Measurements from ENCODE around the gene ADAD2. TPM values are rescaled to one million over a fixed set of nuclear protein-coding genes. Genes with fewer than 3 reads are reported as not detected.
"Not testable (repeated sequence)": the region's sequence is repeated elsewhere in the genome, so short reads cannot be mapped to it uniquely, and the experiment has no call there.

The ADAD2 gene
- total RNA-seq, 1 experiment from 2014 or later, result not detected

- Histone ChIP-seq H3K27ac (no peak overlapping the region), H3K9me3 (replicated peaks) (no peaks in the 10 kb centered on the region), H3K4me3 (no peak overlapping the region), H3K4me1 (replicated peaks) (no peaks in the 10 kb centered on the region), H3K27me3 (replicated peaks) (no peaks in the 10 kb centered on the region), H3K36me3 (no peaks in the 10 kb centered on the region)
- no peak for DNase-seq (ENCODE audit: low read depth in 1 of 2, low spot score in 2 of 2)
Observed at GRCh38 chr16:84212154-84212553, 21.2 kb downstream of the ADAD2 start.

DNA sequence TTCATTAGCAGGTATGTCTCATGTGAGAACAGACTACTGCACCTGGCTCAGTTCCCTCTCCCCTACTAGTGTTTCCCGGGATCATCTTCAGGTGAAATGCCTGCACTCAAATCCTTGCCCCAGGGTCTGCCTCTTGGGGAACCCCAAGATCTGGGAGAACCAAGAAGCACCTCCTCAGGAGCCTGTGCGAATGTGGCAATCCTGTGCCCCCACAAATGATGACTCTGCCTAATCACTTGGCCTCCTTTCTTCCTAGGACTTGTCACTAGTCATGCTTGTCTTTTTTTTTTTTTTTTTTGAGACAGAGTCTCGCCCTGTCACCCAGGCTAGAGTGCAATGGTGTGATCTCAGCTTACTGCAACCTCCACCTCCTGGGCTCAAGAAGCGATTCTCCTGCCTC, 21.7 kb downstream of the ADAD2 start:
- no peak for DNase-seq (ENCODE audit: low read depth in 1 of 2, low spot score in 2 of 2)
- Histone ChIP-seq H3K4me1 (replicated peaks) (no peaks in the 10 kb centered on the region), H3K27ac (no peak overlapping the region), H3K9me3 (replicated peaks) (no peaks in the 10 kb centered on the region), H3K36me3 (no peaks in the 10 kb centered on the region), H3K27me3 (replicated peaks) (no peaks in the 10 kb centered on the region), H3K4me3 (no peak overlapping the region)

GRCh38 chr16:84214451-84215066, 23.6 kb downstream of the ADAD2 start:
- no peaks in the 10 kb centered on the region for H3K4me1 ChIP-seq (replicated peaks)
- H3K27me3 ChIP-seq (replicated peaks), result no peaks in the 10 kb centered on the region
- DNase-seq (ENCODE audit: low read depth in 1 of 2, low spot score in 2 of 2), result no peak
- no peaks in the 10 kb centered on the region for H3K9me3 ChIP-seq (replicated peaks)
- H3K4me3 ChIP-seq, result no peak overlapping the region
- no peak overlapping the region for H3K27ac ChIP-seq
- no peaks in the 10 kb centered on the region for H3K36me3 ChIP-seq

- Histone ChIP-seq H3K27me3 (replicated peaks) (no peaks in the 10 kb centered on the region), H3K9me3 (replicated peaks) (no peaks in the 10 kb centered on the region), H3K27ac (no peak overlapping the region), H3K36me3 (no peaks in the 10 kb centered on the region), H3K4me3 (no peak overlapping the region), H3K4me1 (replicated peaks) (no peaks in the 10 kb centered on the region)
- DNase-seq (ENCODE audit: low read depth in 1 of 2, low spot score in 2 of 2), result no peak
Observed at GRCh38 chr16:84215531-84215930, 24.6 kb downstream of the ADAD2 start.

GRCh38 chr16:84216144-84216543, 25.2 kb downstream of the ADAD2 start:
- not testable (repeated sequence) for H3K36me3 ChIP-seq; H3K27ac ChIP-seq; DNase-seq (ENCODE audit: low read depth in 1 of 2, low spot score in 2 of 2); H3K9me3 ChIP-seq (replicated peaks); H3K27me3 ChIP-seq (replicated peaks); H3K4me1 ChIP-seq (replicated peaks); H3K4me3 ChIP-seq

DNA sequence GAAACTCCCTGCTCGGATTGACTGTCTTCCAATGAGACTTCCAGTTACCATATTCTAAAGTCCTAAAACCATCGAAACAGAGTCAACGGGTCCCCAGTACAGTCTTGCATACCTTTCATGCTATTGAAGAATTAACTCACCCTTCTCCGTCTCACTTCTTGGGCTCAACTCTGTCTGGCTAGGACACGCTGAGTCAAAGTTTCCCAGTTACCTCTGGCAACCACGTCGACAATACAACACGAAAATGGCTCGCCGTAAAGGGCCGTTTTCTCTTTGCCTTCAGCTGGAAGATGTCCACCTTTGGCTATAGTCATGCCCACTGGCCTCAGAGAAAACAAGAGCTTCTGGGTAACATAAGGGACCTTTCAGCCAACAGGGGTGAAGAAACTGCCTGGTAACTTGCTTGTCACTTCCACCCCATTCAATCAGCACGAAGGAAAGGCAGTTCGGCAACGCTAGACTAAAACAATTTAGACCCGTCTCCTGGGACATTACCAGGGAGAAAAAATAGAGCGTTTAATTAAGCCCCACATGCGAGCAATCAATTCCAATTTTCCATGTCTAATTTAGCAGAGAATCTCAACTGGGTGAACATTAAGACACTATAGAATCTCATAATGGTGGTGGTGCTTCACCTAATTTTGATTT, 27.3 kb downstream of the ADAD2 start:
- DNase-seq (ENCODE audit: low read depth in 1 of 2, low spot score in 2 of 2), result no peak

GRCh38 chr16:84218956-84219355, 28.0 kb downstream of the ADAD2 start:
- Histone ChIP-seq H3K9me3 (replicated peaks) (no peaks in the 10 kb centered on the region), H3K4me3 (no peak overlapping the region), H3K4me1 (replicated peaks) (no peaks in the 10 kb centered on the region), H3K27me3 (replicated peaks) (no peaks in the 10 kb centered on the region), H3K36me3 (no peaks in the 10 kb centered on the region), H3K27ac (no peak overlapping the region)
- no peak for DNase-seq (ENCODE audit: low read depth in 1 of 2, low spot score in 2 of 2)

More for the DNA sequence above, 27.3 kb downstream of the ADAD2 start:
- no peak overlapping the region for H3K4me3 ChIP-seq
- H3K27ac ChIP-seq, result no peak overlapping the region
- no peaks in the 10 kb centered on the region for H3K27me3 ChIP-seq (replicated peaks)
- no peaks in the 10 kb centered on the region for H3K4me1 ChIP-seq (replicated peaks)
- H3K9me3 ChIP-seq (replicated peaks), result no peaks in the 10 kb centered on the region
- no peaks in the 10 kb centered on the region for H3K36me3 ChIP-seq

- no peaks in the 10 kb centered on the region for H3K27me3 ChIP-seq (replicated peaks)
- H3K4me3 ChIP-seq, result no peak overlapping the region
- no peaks in the 10 kb centered on the region for H3K4me1 ChIP-seq (replicated peaks)
- no peak for DNase-seq (ENCODE audit: low read depth in 1 of 2, low spot score in 2 of 2)
- H3K9me3 ChIP-seq (replicated peaks), result no peaks in the 10 kb centered on the region
- H3K27ac ChIP-seq, result no peak overlapping the region
- no peaks in the 10 kb centered on the region for H3K36me3 ChIP-seq
Observed at GRCh38 chr16:84220851-84221250, 29.9 kb downstream of the ADAD2 start.

- no peaks in the 10 kb centered on the region for H3K27me3 ChIP-seq (replicated peaks)
- peaks cover 9% of the 10 kb centered on the region for H3K4me1 ChIP-seq (replicated peaks)
- H3K4me3 ChIP-seq, result no peak overlapping the region
- no peak for DNase-seq (ENCODE audit: low read depth in 1 of 2, low spot score in 2 of 2)
- no peaks in the 10 kb centered on the region for H3K9me3 ChIP-seq (replicated peaks)
- H3K36me3 ChIP-seq, result no peaks in the 10 kb centered on the region
- H3K27ac ChIP-seq, result no peak overlapping the region
Observed at GRCh38 chr16:84223456-84223855, 32.5 kb downstream of the ADAD2 start.

- Histone ChIP-seq H3K36me3 (no peaks in the 10 kb centered on the region), H3K4me3 (no peak overlapping the region), H3K27ac (no peak overlapping the region), H3K27me3 (replicated peaks) (no peaks in the 10 kb centered on the region), H3K4me1 (replicated peaks) (peaks cover 15% of the 10 kb centered on the region), H3K9me3 (replicated peaks) (no peaks in the 10 kb centered on the region)
- DNase-seq (ENCODE audit: low read depth in 1 of 2, low spot score in 2 of 2), result no peak
Observed at GRCh38 chr16:84224554-84224953, 33.6 kb downstream of the ADAD2 start.

DNA sequence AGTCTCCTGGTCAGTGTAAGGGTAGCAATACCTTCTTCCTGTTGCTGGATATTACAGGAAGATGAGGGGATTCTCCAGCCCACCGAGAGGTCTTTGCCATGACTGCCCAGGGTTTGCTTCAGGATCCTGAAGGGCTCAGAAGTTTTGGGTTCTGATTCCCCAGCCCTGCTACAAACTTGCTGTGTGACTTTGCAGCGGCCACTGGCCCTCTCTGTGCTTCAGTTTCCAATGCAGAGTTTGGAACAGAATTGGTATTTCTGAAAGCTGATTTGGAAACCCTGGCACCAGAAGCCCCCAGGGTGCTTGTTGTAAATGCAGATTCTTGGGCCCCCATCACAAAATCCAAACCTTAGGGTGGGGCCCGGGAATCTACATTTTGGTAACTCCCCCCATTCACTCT, 34.2 kb downstream of the ADAD2 start:
- H3K27me3 ChIP-seq (replicated peaks), result no peaks in the 10 kb centered on the region
- H3K36me3 ChIP-seq, result no peaks in the 10 kb centered on the region
- peaks cover 15% of the 10 kb centered on the region for H3K4me1 ChIP-seq (replicated peaks)
- H3K4me3 ChIP-seq, result no peak overlapping the region
- H3K9me3 ChIP-seq (replicated peaks), result no peaks in the 10 kb centered on the region
- no peak for DNase-seq (ENCODE audit: low read depth in 1 of 2, low spot score in 2 of 2)
- no peak overlapping the region for H3K27ac ChIP-seq

- H3K9me3 ChIP-seq (replicated peaks), result no peaks in the 10 kb centered on the region
- H3K4me3 ChIP-seq, result no peak overlapping the region
- no peaks in the 10 kb centered on the region for H3K36me3 ChIP-seq
- H3K27me3 ChIP-seq (replicated peaks), result no peaks in the 10 kb centered on the region
- H3K27ac ChIP-seq, result no peak overlapping the region
- peaks cover 15% of the 10 kb centered on the region for H3K4me1 ChIP-seq (replicated peaks)
- no peak for DNase-seq (ENCODE audit: low read depth in 1 of 2, low spot score in 2 of 2)
Observed at GRCh38 chr16:84225571-84225970, 34.6 kb downstream of the ADAD2 start.

GRCh38 chr16:84226026-84226425, 35.1 kb downstream of the ADAD2 start:
- Histone ChIP-seq H3K4me1 (replicated peaks) (peaks cover 15% of the 10 kb centered on the region), H3K36me3 (no peaks in the 10 kb centered on the region), H3K9me3 (replicated peaks) (no peaks in the 10 kb centered on the region), H3K4me3 (no peak overlapping the region), H3K27ac (no peak overlapping the region), H3K27me3 (replicated peaks) (no peaks in the 10 kb centered on the region)
- DNase-seq (ENCODE audit: low read depth in 1 of 2, low spot score in 2 of 2), result no peak

DNA sequence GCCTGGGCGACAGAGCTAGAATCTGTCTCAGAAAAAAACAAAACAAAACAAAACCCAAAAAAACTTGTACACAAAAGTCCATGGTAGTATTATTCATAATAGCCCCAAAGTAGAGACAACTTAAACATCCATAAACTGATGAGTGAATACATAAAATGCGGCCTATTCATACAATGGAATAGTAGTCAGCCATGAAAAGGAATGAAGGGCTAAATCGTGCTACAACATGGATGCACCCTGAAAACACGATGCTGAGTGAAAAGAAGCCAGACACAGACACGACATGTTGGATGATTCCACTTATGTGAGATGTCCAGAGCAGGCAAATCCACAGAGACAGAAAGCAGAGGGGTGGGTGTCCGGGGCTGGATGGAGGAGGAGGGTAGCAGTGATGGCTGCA, 36.6 kb downstream of the ADAD2 start:
- Histone ChIP-seq H3K9me3 (replicated peaks) (no peaks in the 10 kb centered on the region), H3K27ac (no peak overlapping the region), H3K36me3 (no peaks in the 10 kb centered on the region), H3K4me3 (no peak overlapping the region), H3K4me1 (replicated peaks) (peaks cover 15% of the 10 kb centered on the region), H3K27me3 (replicated peaks) (no peaks in the 10 kb centered on the region)
- DNase-seq (ENCODE audit: low read depth in 1 of 2, low spot score in 2 of 2), result no peak

Data from SJSA1 (cell line).